ENCODE data around the gene KMT5C. TPM values are rescaled to one million over a fixed set of nuclear protein-coding genes. Genes with fewer than 3 reads are reported as not detected.

KMT5C gene
- total RNA-seq, 4 donors from 2014 or later, result 5.0 to 8.7 (median 8.1) TPM

DNA sequence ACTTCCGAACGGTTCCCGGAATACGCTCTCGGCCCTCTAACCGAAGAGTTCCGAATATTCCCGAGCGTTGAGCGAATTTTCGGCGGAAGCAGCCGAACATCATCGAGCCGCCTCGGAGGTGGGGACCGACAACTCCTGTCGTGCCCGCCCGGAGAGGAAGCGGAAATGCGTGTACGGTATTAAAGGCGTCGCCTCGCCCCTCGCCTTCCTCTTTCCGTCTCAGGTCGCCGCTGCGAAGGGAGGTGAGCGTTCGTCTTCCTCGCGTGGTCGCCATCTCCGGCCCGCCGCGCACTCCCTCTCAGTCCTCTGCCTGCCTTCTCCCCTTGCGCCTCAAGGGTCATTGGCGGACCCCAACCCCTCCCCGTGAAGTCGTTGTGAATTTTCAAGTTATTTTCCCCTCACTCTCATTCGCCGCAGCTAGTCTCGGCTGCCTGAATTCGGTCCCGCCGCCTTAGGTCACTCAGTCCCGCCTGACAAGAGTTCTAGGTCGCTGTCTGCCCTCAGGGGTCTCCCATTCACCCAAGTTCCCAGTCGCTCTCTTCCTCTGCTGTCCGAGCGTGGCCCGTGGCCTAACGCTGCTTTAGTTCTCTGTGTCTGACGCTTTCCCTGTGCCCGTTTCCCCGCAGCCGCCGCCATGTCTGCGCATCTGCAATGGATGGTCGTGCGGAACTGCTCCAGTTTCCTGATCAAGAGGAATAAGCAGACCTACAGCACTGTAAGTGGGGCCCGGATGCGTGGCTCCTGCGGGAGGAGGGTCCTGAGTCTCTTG lies 46.2 kb downstream of the KMT5C start, which contains the start of gene RPL28:
Gene RPL28 (plus strand): TSS at position 209 of the 769 bp plus-strand sequence. CDS start 426 bp downstream, at position 635.
- 0% methylated on average over 52 of the region's 68 CpGs for WGBS
- TF ChIP-seq POLR2A (IDR thresholded peaks at IDR 0.05; ENCODE audit: low read depth) (peak; percentile 98), POLR2AphosphoS5 (IDR thresholded peaks at IDR 0.05) (peak; percentile 100), EP300 (IDR thresholded peaks at IDR 0.05) (no peak)
- DNase-seq (ENCODE audit: extremely low spot score), result peak; percentile 100
- peaks cover 47 to 67% (median 60%) of the 10 kb centered on the region in 4 donors for H3K4me1 ChIP-seq
- H3K27ac ChIP-seq (replicated peaks in 1 of 4), result peak within 1 kb of the TSS; percentile 88 to 94 (median 90)
- H3K9me3 ChIP-seq, result no peaks in the 10 kb centered on the region
- peaks cover 8 to 45% (median 40%) of the 10 kb centered on the region in 4 donors for H3K36me3 ChIP-seq
- no peaks in the 10 kb centered on the region for H3K27me3 ChIP-seq
- peak within 1 kb of the TSS; percentile 71 to 87 (median 77) for H3K4me3 ChIP-seq
- intact Hi-C loops (cut with DNase I), result no loop called here

DNA sequence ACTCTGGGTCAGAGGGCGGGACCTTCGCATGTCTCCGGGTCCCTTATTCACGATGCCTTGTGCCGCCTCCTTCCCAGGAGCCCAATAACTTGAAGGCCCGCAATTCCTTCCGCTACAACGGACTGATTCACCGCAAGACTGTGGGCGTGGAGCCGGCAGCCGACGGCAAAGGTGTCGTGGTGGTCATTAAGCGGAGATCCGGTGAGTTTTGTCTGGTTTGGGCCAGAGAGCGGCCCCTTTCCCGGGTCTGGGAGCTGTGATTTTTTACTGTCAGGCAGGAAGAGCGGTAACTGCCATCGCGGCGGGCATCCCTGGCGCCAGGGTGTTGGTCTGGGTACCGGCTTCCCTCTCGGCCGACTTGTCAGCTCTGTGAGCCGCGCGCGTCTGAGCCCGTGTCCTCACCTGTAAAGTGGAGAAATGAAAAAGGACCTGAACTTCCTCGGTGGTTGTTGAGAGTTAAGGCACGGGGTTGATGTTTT lies 46.9 kb downstream of the KMT5C start:
- H3K4me1 ChIP-seq, result peaks cover 47 to 73% (median 65%) of the 10 kb centered on the region in 4 donors
- H3K27ac ChIP-seq (replicated peaks in 1 of 4), result peak overlapping the region; percentile 88 to 94 (median 90)

DNA sequence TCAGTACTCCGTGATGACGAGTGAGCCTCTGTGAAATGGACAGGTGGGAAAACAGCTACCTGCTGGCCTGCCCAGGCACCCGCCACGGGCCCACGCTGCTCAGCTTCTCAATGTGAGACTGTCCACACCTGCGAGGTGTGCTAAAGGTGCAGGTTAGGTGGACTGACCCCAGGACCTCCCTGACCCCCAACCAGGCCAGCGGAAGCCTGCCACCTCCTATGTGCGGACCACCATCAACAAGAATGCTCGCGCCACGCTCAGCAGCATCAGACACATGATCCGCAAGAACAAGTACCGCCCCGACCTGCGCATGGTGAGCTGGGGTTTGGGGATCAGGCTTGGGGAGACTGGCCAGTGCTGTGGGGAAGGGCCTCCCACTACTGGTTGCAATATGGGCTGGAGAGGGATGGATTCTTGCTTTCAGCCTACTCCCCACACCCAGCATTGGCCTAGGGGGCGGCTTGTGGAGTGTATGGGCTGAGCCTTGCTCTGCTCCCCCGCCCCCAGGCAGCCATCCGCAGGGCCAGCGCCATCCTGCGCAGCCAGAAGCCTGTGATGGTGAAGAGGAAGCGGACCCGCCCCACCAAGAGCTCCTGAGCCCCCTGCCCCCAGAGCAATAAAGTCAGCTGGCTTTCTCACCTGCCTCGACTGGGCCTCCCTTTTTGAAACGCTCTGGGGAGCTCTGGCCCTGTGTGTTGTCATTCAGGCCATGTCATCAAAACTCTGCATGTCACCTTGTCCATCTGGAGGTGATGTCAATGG lies 48.2 kb downstream of the KMT5C start:
- no peaks in the 10 kb centered on the region for H3K27me3 ChIP-seq
- no peaks in the 10 kb centered on the region for H3K9me3 ChIP-seq
- WGBS, result 72% methylated on average over 10 of the region's 24 CpGs
- peak overlapping the region; percentile 71 to 87 (median 77) for H3K4me3 ChIP-seq
- H3K4me1 ChIP-seq, result peaks cover 47 to 79% (median 68%) of the 10 kb centered on the region in 4 donors
- peaks cover 8 to 61% (median 48%) of the 10 kb centered on the region in 4 donors for H3K36me3 ChIP-seq
- H3K27ac ChIP-seq (replicated peaks in 1 of 4), result peak overlapping the region in 1 of 4 donors; percentile 88
- no peak for TF ChIP-seq POLR2A (IDR thresholded peaks at IDR 0.05; ENCODE audit: low read depth)
- TF ChIP-seq EP300 (IDR thresholded peaks at IDR 0.05), result no peak
- no peak for TF ChIP-seq POLR2AphosphoS5 (IDR thresholded peaks at IDR 0.05)
- TF ChIP-seq, protein P1, sequence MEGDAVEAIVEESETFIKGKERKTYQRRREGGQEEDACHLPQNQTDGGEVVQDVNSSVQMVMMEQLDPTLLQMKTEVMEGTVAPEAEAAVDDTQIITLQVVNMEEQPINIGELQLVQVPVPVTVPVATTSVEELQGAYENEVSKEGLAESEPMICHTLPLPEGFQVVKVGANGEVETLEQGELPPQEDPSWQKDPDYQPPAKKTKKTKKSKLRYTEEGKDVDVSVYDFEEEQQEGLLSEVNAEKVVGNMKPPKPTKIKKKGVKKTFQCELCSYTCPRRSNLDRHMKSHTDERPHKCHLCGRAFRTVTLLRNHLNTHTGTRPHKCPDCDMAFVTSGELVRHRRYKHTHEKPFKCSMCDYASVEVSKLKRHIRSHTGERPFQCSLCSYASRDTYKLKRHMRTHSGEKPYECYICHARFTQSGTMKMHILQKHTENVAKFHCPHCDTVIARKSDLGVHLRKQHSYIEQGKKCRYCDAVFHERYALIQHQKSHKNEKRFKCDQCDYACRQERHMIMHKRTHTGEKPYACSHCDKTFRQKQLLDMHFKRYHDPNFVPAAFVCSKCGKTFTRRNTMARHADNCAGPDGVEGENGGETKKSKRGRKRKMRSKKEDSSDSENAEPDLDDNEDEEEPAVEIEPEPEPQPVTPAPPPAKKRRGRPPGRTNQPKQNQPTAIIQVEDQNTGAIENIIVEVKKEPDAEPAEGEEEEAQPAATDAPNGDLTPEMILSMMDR (IDR thresholded peaks at IDR 0.05), result no peak
- intact Hi-C loops (cut with DNase I), result no loop called here
- DNase-seq (ENCODE audit: extremely low spot score), result no peak

More for the DNA sequence above, 46.9 kb downstream of the KMT5C start:
- no peaks in the 10 kb centered on the region for H3K9me3 ChIP-seq
- 5% methylated on average over 22 of the region's 33 CpGs for WGBS
- DNase-seq (ENCODE audit: extremely low spot score), result no peak
- peaks cover 8 to 51% (median 44%) of the 10 kb centered on the region in 4 donors for H3K36me3 ChIP-seq
- intact Hi-C loops (cut with DNase I), result no loop called here
- TF ChIP-seq EP300 (IDR thresholded peaks at IDR 0.05), result no peak
- no peak for TF ChIP-seq POLR2A (IDR thresholded peaks at IDR 0.05; ENCODE audit: low read depth)
- TF ChIP-seq, protein P1 (IDR thresholded peaks at IDR 0.05), result no peak
- TF ChIP-seq POLR2AphosphoS5 (IDR thresholded peaks at IDR 0.05), result no peak
- peak overlapping the region; percentile 71 to 87 (median 77) for H3K4me3 ChIP-seq
- H3K27me3 ChIP-seq, result no peaks in the 10 kb centered on the region

DNA sequence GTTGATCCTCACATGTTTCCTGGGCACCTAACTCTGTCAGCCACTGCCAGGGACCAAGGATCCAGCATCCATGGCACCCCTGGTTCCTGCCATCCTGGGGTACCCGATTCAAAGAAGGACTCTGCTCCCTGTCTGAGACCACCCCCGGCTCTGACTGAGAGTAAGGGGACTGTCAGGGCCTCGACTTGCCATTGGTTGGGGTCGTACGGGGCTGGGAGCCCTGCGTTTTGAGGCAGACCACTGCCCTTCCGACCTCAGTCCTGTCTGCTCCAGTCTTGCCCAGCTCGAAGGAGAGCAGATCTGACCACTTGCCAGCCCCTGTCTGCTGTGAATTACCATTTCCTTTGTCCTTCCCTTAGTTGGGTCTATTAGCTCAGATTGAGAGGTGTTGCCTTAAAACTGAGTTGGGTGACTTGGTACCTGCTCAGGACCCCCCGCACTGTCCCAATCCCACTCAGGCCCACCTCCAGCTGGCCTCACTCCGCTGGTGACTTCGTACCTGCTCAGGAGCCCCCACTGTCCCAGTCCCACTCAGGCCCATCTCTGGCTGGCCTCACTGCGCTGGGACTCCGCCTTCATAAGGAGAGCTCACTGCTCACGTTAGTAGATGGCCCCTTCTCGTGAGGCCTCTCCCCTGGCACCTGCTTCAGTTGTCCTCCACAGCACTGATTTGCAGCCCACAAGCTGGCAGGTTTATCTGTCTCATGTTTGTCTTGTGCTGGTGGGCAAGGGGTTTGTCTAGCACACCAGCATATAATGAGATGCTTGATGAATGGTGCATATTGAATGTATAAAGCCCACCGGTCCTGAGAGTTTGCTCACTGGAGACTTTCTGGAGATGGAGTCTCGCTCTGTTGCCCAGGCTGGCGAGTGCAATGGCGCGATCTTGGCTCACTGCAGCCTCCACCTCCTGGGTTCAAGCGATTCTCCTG lies 50.0 kb downstream of the KMT5C start:
- no peak for DNase-seq (ENCODE audit: extremely low spot score)
- Histone ChIP-seq H3K4me3 (no peak overlapping the region), H3K27me3 (no peaks in the 10 kb centered on the region), H3K9me3 (no peaks in the 10 kb centered on the region), H3K27ac (replicated peaks in 1 of 4) (no peak overlapping the region), H3K36me3 (peaks cover 8 to 61% (median 49%) of the 10 kb centered on the region in 4 donors), H3K4me1 (peaks cover 37 to 66% (median 56%) of the 10 kb centered on the region in 4 donors)
- intact Hi-C loops (cut with DNase I), result no loop called here
- TF ChIP-seq POLR2AphosphoS5 (IDR thresholded peaks at IDR 0.05), result no peak
- TF ChIP-seq, protein P1 (IDR thresholded peaks at IDR 0.05), result no peak
- TF ChIP-seq EP300 (IDR thresholded peaks at IDR 0.05), result no peak
- TF ChIP-seq POLR2A (IDR thresholded peaks at IDR 0.05; ENCODE audit: low read depth), result no peak
- WGBS, result 79% methylated on average over 12 of the region's 21 CpGs

Measured in esophagus muscularis mucosa (tissue), 4 donors.